ENCODE data around the gene CUEDC2. TPM values are rescaled to one million over a fixed set of nuclear protein-coding genes. Genes with fewer than 3 reads are reported as not detected.
"Not testable (repeated sequence)": the region's sequence is repeated elsewhere in the genome, so short reads cannot be mapped to it uniquely, and the experiment has no call there.

CUEDC2 gene
- total and polyA plus RNA-seq, 2 donors = 40.5 to 52.4 TPM

DNA sequence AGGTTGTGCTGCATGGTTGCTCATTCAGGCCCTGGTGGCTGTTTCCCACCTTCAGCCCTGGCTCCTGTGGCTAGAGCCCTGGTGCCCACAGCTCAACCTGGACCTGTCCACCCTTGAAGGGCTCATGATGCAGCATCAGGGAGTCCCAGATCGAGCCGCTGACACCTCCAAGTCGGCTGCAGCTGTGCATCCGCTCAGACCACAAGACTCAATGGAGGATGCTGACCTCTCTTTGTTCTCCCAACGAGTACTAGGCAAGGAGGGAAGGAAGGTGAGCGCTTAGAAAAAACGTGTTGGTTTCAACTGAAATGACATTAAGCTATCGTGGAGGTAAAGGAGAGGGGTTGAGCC lies 28.4 kb upstream of the CUEDC2 start:
- WGBS = 27% methylated on average over 8 of the region's 8 CpGs
- Histone ChIP-seq H3K36me3 (ENCODE audit: control insufficient read depth in 2 of 2, insufficient read depth in 2 of 2, low read length in 1 of 2) (peaks cover 0 to 5% of the 10 kb centered on the region in 2 donors), H3K9me3 (ENCODE audit: control insufficient read depth in 2 of 2, insufficient read depth in 1 of 2, low read length in 1 of 2) (no peaks in the 10 kb centered on the region), H3K4me1 (ENCODE audit: control insufficient read depth in 2 of 2, insufficient read depth in 2 of 2, low read length in 2 of 2) (peaks cover 13 to 22% of the 10 kb centered on the region in 2 donors), H3K4me3 (ENCODE audit: low read length in 2 of 2) (peak overlapping the region; percentile 43 to 50), H3K27me3 (ENCODE audit: control insufficient read depth in 2 of 2, insufficient read depth in 1 of 2, low read length in 1 of 2) (peaks cover 0 to 30% of the 10 kb centered on the region in 2 donors), H3K27ac (ENCODE audit: low read depth in 1 of 2, low read length in 1 of 2) (no peak overlapping the region)
- DNase-seq (ENCODE audit: low read depth in 6 of 9, low spot score in 9 of 9) = no peak

DNA sequence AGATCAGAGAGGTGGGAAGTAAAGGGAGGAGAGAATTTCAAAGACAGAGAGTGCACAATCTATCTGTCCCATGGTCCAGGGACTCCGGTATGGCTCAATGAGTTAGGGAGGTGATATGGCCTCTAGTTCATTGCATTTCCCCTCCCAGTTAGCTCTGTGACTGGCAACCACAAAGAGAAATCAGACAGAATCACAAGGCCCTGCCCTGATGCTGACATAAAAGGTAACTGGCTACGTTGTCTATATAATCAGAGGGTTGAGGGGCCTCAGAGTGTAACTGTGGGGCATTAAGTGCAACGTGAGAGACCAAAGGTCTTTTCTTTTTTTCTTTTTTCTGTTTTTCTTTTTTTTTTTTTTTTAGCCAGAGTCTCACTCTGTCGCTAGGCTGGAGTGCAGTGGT lies 26.3 kb upstream of the CUEDC2 start:
- H3K4me3 ChIP-seq (ENCODE audit: low read length in 2 of 2) = no peak overlapping the region
- no peak overlapping the region for H3K27ac ChIP-seq (ENCODE audit: low read depth in 1 of 2, low read length in 1 of 2)
- H3K27me3 ChIP-seq (ENCODE audit: control insufficient read depth in 2 of 2, insufficient read depth in 1 of 2, low read length in 1 of 2) = peaks cover 0 to 25% of the 10 kb centered on the region in 2 donors
- H3K36me3 ChIP-seq (ENCODE audit: control insufficient read depth in 2 of 2, insufficient read depth in 2 of 2, low read length in 1 of 2) = peaks cover 0 to 6% of the 10 kb centered on the region in 2 donors
- peaks cover 13 to 22% of the 10 kb centered on the region in 2 donors for H3K4me1 ChIP-seq (ENCODE audit: control insufficient read depth in 2 of 2, insufficient read depth in 2 of 2, low read length in 2 of 2)
- 95% methylated on average over 4 of the region's 4 CpGs for WGBS
- no peaks in the 10 kb centered on the region for H3K9me3 ChIP-seq (ENCODE audit: control insufficient read depth in 2 of 2, insufficient read depth in 1 of 2, low read length in 1 of 2)
- DNase-seq (ENCODE audit: low read depth in 6 of 9, low spot score in 9 of 9) = no peak

DNA sequence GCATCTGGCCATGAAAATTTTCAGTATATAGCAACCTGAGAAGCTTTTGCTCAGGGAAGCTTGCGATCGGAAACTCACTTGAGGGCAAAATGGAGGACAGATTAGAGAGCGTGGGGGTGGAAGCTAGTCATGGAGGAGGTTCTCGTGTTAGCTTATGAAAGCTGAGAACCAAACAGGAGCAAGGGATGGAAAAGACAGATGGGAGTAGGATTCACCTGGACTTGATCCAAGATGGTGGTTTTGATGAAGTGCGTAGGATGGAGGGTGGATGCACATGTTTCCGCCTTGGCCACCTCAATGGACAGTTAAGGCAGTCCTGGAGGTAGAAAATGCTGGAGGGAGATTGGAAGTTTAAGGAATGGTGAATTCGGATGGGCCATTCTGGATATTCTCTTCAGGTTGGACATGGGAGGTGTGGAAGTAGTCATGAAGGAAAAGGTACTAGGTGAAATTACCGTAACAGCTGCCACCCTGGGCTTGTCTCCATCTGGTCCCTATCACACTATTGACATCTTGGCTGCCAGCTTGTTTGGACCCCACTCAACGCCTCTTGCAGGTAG lies 25.3 kb upstream of the CUEDC2 start:
- no peaks in the 10 kb centered on the region for H3K9me3 ChIP-seq (ENCODE audit: control insufficient read depth in 2 of 2, insufficient read depth in 1 of 2, low read length in 1 of 2)
- H3K36me3 ChIP-seq (ENCODE audit: control insufficient read depth in 2 of 2, insufficient read depth in 2 of 2, low read length in 1 of 2) = peaks cover 0 to 7% of the 10 kb centered on the region in 2 donors
- no peak overlapping the region for H3K27ac ChIP-seq (ENCODE audit: low read depth in 1 of 2, low read length in 1 of 2)
- peaks cover 0 to 15% of the 10 kb centered on the region in 2 donors for H3K27me3 ChIP-seq (ENCODE audit: control insufficient read depth in 2 of 2, insufficient read depth in 1 of 2, low read length in 1 of 2)
- H3K4me3 ChIP-seq (ENCODE audit: low read length in 2 of 2) = no peak overlapping the region
- DNase-seq (ENCODE audit: low read depth in 6 of 9, low spot score in 9 of 9) = no peak
- 91% methylated on average over 9 of the region's 9 CpGs for WGBS
- peaks cover 13 to 19% of the 10 kb centered on the region in 2 donors for H3K4me1 ChIP-seq (ENCODE audit: control insufficient read depth in 2 of 2, insufficient read depth in 2 of 2, low read length in 2 of 2)

DNA sequence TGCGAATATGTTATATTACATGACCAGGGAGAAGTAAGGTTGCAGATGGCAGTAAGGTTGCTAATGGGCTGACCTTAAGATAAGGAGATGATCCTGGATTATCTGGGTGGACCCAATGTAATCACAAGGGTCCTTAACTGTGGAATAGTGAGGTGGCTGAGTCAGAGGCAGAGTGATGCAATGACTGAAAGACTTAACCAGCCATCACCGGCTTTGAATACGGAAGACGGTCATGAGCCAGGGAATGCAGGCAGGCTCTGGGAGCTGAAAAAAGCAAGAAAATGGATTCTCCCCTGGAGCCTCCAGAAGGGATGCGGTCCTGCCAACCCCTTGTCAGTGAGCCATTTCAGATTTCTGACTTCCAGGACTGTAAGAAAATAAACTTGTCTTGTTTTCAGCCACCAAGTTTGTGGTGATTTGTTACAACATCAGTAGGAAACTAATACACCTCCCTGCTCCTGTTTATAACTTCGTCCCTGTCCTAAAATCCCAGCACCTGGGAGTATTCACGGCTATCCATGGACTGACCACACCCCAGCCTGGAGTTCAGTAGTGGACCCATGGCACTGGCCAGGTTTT lies 23.6 kb upstream of the CUEDC2 start:
- DNase-seq (ENCODE audit: low read depth in 6 of 9, low spot score in 9 of 9) = no peak
- WGBS = 96% methylated on average over 7 of the region's 7 CpGs
- Histone ChIP-seq H3K4me1 (ENCODE audit: control insufficient read depth in 2 of 2, insufficient read depth in 2 of 2, low read length in 2 of 2) (peaks cover 6 to 14% of the 10 kb centered on the region in 2 donors), H3K9me3 (ENCODE audit: control insufficient read depth in 2 of 2, insufficient read depth in 1 of 2, low read length in 1 of 2) (no peaks in the 10 kb centered on the region), H3K27ac (ENCODE audit: low read depth in 1 of 2, low read length in 1 of 2) (no peak overlapping the region), H3K4me3 (ENCODE audit: low read length in 2 of 2) (no peak overlapping the region), H3K36me3 (ENCODE audit: control insufficient read depth in 2 of 2, insufficient read depth in 2 of 2, low read length in 1 of 2) (peaks cover 0 to 15% of the 10 kb centered on the region in 2 donors), H3K27me3 (ENCODE audit: control insufficient read depth in 2 of 2, insufficient read depth in 1 of 2, low read length in 1 of 2) (no peaks in the 10 kb centered on the region)

DNA sequence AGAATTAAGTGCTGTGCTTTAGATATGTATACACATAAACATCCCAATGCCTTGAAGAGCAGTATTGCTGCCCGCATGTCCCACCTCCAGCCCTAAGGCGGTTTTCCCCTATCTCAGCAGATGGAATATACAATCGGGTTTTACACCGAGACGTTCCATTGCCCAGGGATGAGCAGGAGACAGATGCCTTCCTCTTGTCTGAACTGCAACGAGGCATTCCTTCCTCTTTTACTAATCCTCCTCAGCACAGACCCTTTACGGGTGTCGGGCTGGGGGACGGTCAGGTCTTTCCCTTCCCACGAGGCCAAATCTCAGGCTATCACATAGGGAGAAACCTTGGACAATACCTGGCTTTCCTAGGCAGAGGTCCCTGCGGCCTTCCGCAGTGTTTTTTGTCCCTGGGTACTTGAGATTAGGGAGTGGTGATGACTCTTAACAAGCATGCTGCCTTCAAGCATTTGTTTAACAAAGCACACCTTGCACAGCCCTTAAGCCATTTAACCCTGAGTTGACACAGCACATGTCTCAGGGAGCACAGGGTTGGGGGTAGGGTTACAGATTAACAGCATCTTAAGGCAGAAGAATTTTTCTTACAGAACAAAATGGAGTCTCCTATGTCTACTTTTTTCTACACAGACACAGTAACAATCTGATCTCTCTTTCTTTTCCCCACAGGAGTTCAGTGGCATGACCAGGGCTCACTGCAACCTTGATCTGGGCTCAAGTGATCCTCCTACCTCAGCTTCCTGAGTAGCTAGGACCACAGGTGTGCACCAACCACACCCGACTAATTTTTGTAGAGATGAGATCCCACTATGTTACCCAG lies 22.5 kb upstream of the CUEDC2 start:
- H3K27ac ChIP-seq (ENCODE audit: low read depth in 1 of 2, low read length in 1 of 2); H3K9me3 ChIP-seq (ENCODE audit: control insufficient read depth in 2 of 2, insufficient read depth in 1 of 2, low read length in 1 of 2); H3K4me3 ChIP-seq (ENCODE audit: low read length in 2 of 2); H3K27me3 ChIP-seq (ENCODE audit: control insufficient read depth in 2 of 2, insufficient read depth in 1 of 2, low read length in 1 of 2); DNase-seq (ENCODE audit: low read depth in 6 of 9, low spot score in 9 of 9): not testable (repeated sequence)
- Histone ChIP-seq H3K36me3 (ENCODE audit: control insufficient read depth in 2 of 2, insufficient read depth in 2 of 2, low read length in 1 of 2) (peaks cover 0 to 15% of the 10 kb centered on the region in 2 donors), H3K4me1 (ENCODE audit: control insufficient read depth in 2 of 2, insufficient read depth in 2 of 2, low read length in 2 of 2) (peaks cover 4 to 15% of the 10 kb centered on the region in 2 donors)
- 94% methylated on average over 13 of the region's 13 CpGs for whole genome bisulfite sequencing

DNA sequence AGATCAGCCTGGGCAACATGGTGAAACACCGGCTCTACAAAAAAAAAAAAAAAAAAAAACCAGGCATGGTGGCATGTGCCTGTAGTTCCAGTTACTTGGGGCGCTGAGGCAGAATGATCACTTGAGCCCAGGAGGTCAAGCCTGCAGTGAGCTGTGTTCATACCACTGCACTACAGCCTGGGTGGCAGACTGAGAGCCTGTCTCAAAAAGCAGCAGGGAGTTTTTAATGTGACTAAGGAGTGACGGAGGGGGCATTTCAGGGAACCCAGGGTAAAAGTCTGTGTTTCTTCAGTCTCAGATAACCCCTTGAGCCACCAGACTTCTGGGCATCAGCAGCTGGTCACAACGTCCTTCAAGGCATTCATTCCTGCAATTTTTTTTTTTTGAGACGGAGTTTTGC lies 21.1 kb upstream of the CUEDC2 start:
- WGBS = 95% methylated on average over 5 of the region's 5 CpGs
- H3K4me3 ChIP-seq (ENCODE audit: low read length in 2 of 2) = no peak overlapping the region
- H3K36me3 ChIP-seq (ENCODE audit: control insufficient read depth in 2 of 2, insufficient read depth in 2 of 2, low read length in 1 of 2) = peaks cover 0 to 15% of the 10 kb centered on the region in 2 donors
- no peak overlapping the region for H3K27ac ChIP-seq (ENCODE audit: low read depth in 1 of 2, low read length in 1 of 2)
- no peaks in the 10 kb centered on the region for H3K9me3 ChIP-seq (ENCODE audit: control insufficient read depth in 2 of 2, insufficient read depth in 1 of 2, low read length in 1 of 2)
- no peaks in the 10 kb centered on the region for H3K27me3 ChIP-seq (ENCODE audit: control insufficient read depth in 2 of 2, insufficient read depth in 1 of 2, low read length in 1 of 2)
- DNase-seq (ENCODE audit: low read depth in 6 of 9, low spot score in 9 of 9) = no peak
- peaks cover 6 to 23% of the 10 kb centered on the region in 2 donors for H3K4me1 ChIP-seq (ENCODE audit: control insufficient read depth in 2 of 2, insufficient read depth in 2 of 2, low read length in 2 of 2)

DNA sequence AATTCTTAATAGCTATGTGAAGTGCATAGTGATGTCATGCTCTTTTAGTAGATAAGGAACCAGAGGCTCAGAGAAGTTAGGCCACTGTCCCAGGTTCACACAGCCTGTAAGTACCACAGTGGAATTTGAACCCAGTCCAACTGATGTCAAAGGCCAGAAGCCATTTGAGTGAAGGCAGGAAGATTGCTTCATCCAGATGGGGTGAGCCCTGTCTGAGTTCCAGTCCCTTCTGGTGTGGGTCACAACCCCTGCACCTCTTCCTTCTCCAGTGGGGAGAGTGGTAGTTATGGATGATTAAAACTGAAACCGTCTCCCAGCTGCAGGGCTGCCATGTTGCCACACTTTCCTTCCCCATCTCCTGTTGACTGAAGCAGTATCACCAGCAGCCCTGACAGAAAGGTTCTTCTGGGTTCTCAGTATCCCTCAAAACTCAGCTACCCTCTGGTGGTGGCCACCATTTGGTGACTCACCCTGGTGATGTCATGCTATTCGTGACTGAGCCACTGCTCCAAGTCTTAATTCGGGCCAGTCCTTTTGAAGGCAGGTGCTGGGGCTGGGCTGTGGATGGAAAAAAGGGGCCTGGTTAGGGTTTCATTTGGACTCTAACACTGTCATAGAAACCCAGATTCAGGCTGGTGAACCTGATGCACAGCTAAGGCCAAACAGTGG lies 20.4 kb upstream of the CUEDC2 start:
- WGBS = 92% methylated on average over 3 of the region's 3 CpGs
- no peak for DNase-seq (ENCODE audit: low read depth in 6 of 9, low spot score in 9 of 9)

DNA sequence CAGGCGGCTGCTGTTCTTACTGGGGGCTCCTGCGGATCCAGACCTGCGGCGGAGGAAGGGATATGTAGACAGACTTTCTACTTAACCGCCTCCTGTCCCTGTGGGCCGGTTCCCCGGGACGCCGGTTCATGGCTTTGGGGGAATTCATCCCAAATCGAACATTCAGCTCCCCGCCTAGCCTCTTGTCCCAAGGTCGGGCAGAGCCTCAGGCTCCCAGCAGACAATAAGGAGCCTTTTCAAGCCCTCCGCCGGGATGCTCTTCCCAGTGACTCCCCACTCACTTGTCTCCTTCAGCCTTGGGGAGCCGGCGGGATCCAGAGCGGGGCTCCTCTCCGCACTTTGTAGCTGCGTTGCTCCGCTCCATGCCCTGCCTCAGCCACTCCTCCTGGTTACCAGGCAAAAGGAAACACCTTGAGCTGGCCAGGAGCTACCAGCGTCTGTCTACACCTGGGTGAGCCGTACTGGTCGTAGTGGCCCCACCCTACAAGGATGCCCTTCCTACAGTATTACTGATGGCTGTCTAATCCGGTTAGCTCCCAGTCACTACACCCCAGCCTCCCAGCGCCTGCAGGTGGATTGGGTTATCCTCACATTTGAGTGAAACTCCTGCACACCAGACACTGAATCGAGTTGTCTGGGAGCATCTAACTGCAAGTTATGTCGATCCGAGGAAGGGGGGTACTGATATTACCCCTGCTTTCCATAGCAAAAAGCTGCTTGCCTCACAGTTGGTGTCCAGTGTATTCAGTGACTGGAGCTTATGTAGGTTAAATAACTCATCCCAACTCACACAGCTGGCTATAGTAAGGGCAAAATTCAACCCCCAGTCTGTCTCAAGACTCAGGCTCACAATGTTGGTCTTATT lies 19.0 kb upstream of the CUEDC2 start, which contains the start of gene C10orf95:
TSS of gene C10orf95 (minus strand) at position 439 of the 865 bp plus-strand sequence. CDS start 450 bp downstream, outside the sequence.
- 43% methylated on average over 28 of the region's 28 CpGs for WGBS
- Histone ChIP-seq H3K4me3 (ENCODE audit: low read length in 2 of 2) (peak within 1 kb of the TSS; percentile 57 to 89), H3K9me3 (ENCODE audit: control insufficient read depth in 2 of 2, insufficient read depth in 1 of 2, low read length in 1 of 2) (no peaks in the 10 kb centered on the region), H3K36me3 (ENCODE audit: control insufficient read depth in 2 of 2, insufficient read depth in 2 of 2, low read length in 1 of 2) (peaks cover 0 to 15% of the 10 kb centered on the region in 2 donors), H3K4me1 (ENCODE audit: control insufficient read depth in 2 of 2, insufficient read depth in 2 of 2, low read length in 2 of 2) (peaks cover 6 to 23% of the 10 kb centered on the region in 2 donors), H3K27me3 (ENCODE audit: control insufficient read depth in 2 of 2, insufficient read depth in 1 of 2, low read length in 1 of 2) (no peaks in the 10 kb centered on the region), H3K27ac (ENCODE audit: low read depth in 1 of 2, low read length in 1 of 2) (peak within 1 kb of the TSS in 1 of 2 donors; percentile 91)
- DNase-seq (ENCODE audit: low read depth in 6 of 9, low spot score in 9 of 9) = no peak

More for the DNA sequence above, 20.4 kb upstream of the CUEDC2 start:
- Histone ChIP-seq H3K4me3 (ENCODE audit: low read length in 2 of 2) (no peak overlapping the region), H3K36me3 (ENCODE audit: control insufficient read depth in 2 of 2, insufficient read depth in 2 of 2, low read length in 1 of 2) (peaks cover 0 to 15% of the 10 kb centered on the region in 2 donors), H3K9me3 (ENCODE audit: control insufficient read depth in 2 of 2, insufficient read depth in 1 of 2, low read length in 1 of 2) (no peaks in the 10 kb centered on the region), H3K4me1 (ENCODE audit: control insufficient read depth in 2 of 2, insufficient read depth in 2 of 2, low read length in 2 of 2) (peaks cover 6 to 23% of the 10 kb centered on the region in 2 donors), H3K27me3 (ENCODE audit: control insufficient read depth in 2 of 2, insufficient read depth in 1 of 2, low read length in 1 of 2) (no peaks in the 10 kb centered on the region), H3K27ac (ENCODE audit: low read depth in 1 of 2, low read length in 1 of 2) (peak overlapping the region in 1 of 2 donors; percentile 15)

Data from thymus (tissue), 11 donors.